H9 (cell line): ENCODE data around the gene SOSTDC1. TPM values are rescaled to one million over a fixed set of nuclear protein-coding genes. Genes with fewer than 3 reads are reported as not detected.
"Not testable (repeated sequence)": the region's sequence is repeated elsewhere in the genome, so short reads cannot be mapped to it uniquely, and the experiment has no call there.

ENCODE experiments used
- DNase-seq: peaks from one replicate; pipeline ENCODE4 v3.0.0-alpha.2; 2017
- H2AFZ ChIP-seq: one replicate; pipeline ENCODE4 v1.6.1; 2013; ENCODE audit warnings: mild to moderate bottlenecking, low read length, control low read depth, moderate library complexity
- H2AK5ac ChIP-seq: 2 replicates; pipeline ENCODE4 v1.6.1; 2013; ENCODE audit warnings: low read length, control low read depth, mixed read lengths; ENCODE audit not compliant: insufficient read length
- H2BK120ac ChIP-seq: one replicate; pipeline ENCODE4 v1.6.1; 2013; ENCODE audit warnings: low read depth, mild to moderate bottlenecking, low read length, control low read depth, inconsistent platforms; ENCODE audit not compliant: poor library complexity, severe bottlenecking
- H2BK12ac ChIP-seq: 2 replicates; pipeline ENCODE4 v1.6.1; 2013; ENCODE audit warnings: low read length, control low read depth, mixed read lengths, low read depth; ENCODE audit not compliant: insufficient read length
- H2BK15ac ChIP-seq: 2 replicates; pipeline ENCODE4 v1.6.1; 2013; ENCODE audit warnings: low read depth, low read length, control low read depth
- H2BK20ac ChIP-seq: one replicate; pipeline ENCODE4 v1.6.1; 2013; ENCODE audit warnings: low read depth, mild to moderate bottlenecking, low read length, control low read depth, inconsistent platforms; ENCODE audit not compliant: poor library complexity, severe bottlenecking
- H2BK5ac ChIP-seq: 2 replicates; pipeline ENCODE4 v1.6.1; 2013; ENCODE audit warnings: low read length, control low read depth, mixed read lengths; ENCODE audit not compliant: insufficient read length
- H3K14ac ChIP-seq: 2 replicates; pipeline ENCODE4 v1.6.1; 2013; ENCODE audit warnings: low read length, control low read depth; ENCODE audit not compliant: insufficient read depth
- H3K18ac ChIP-seq: 2 replicates; pipeline ENCODE4 v1.6.1; 2013; ENCODE audit warnings: low read depth, mild to moderate bottlenecking, mixed read lengths, low read length, control low read depth; ENCODE audit not compliant: insufficient read length
- H3K23ac ChIP-seq: 2 replicates; pipeline ENCODE4 v1.6.1; 2013; ENCODE audit warnings: low read length, control low read depth, mixed read lengths, low read depth; ENCODE audit not compliant: insufficient read length
- H3K23me2 ChIP-seq: 2 replicates; pipeline ENCODE4 v1.6.1; 2013; ENCODE audit warnings: low read depth, mild to moderate bottlenecking, mixed read lengths, low read length, control low read depth; ENCODE audit not compliant: insufficient read length, poor library complexity, severe bottlenecking
- H3K27ac ChIP-seq: 2 replicates; pipeline ENCODE4 v1.5.1; 2013; ENCODE audit warnings: low read length, control low read depth, mixed read lengths, low read depth; ENCODE audit not compliant: insufficient read length
- H3K27me3 ChIP-seq: 2 replicates; pipeline ENCODE4 v1.6.1; 2013; ENCODE audit warnings: low read length, control low read depth, inconsistent platforms; ENCODE audit not compliant: insufficient read depth
- H3K4ac ChIP-seq: 2 replicates; pipeline ENCODE4 v1.6.1; 2013; ENCODE audit warnings: low read depth, mild to moderate bottlenecking, control low read depth, inconsistent platforms, low read length, moderate library complexity
- H3K4me1 ChIP-seq: 2 replicates; pipeline ENCODE4 v1.6.1; 2013; ENCODE audit warnings: low read length, control low read depth, inconsistent platforms; ENCODE audit not compliant: insufficient read depth
- H3K4me2 ChIP-seq: 2 replicates; pipeline ENCODE4 v1.6.1; 2013; ENCODE audit warnings: low read length, control low read depth, mixed read lengths; ENCODE audit not compliant: insufficient read length, insufficient read depth
- H3K56ac ChIP-seq: 2 replicates; pipeline ENCODE4 v1.6.1; 2013; ENCODE audit warnings: low read depth, mild to moderate bottlenecking, mixed read lengths, low read length, control low read depth; ENCODE audit not compliant: insufficient read length
- H3K79me1 ChIP-seq: 2 replicates; pipeline ENCODE4 v1.6.1; 2013; ENCODE audit warnings: low read depth, mild to moderate bottlenecking, moderate library complexity, low read length, control low read depth, inconsistent platforms; ENCODE audit not compliant: insufficient read depth, poor library complexity, severe bottlenecking
- H3K79me2 ChIP-seq: 2 replicates; pipeline ENCODE4 v1.6.1; 2013; ENCODE audit warnings: low read length, control low read depth, inconsistent platforms; ENCODE audit not compliant: insufficient read depth
- H3K9ac ChIP-seq: 2 replicates; pipeline ENCODE4 v1.6.1; 2013; ENCODE audit warnings: low read length, control low read depth, mixed read lengths; ENCODE audit not compliant: insufficient read length; ENCODE audit errors: extremely low read depth
- H3K9me3 ChIP-seq: one replicate; pipeline ENCODE4 v1.6.1; 2013; ENCODE audit warnings: low read depth, low read length, inconsistent platforms; ENCODE audit not compliant: control insufficient read depth
- H3T11ph ChIP-seq: one replicate; pipeline ENCODE4 v1.6.1; 2013; ENCODE audit warnings: mild to moderate bottlenecking, low read length, control low read depth, inconsistent platforms
- H4K20me1 ChIP-seq: one replicate; pipeline ENCODE4 v1.6.1; 2013; ENCODE audit not compliant: control insufficient read depth, insufficient read length, insufficient read depth
- H4K5ac ChIP-seq: 2 replicates; pipeline ENCODE4 v1.6.1; 2013; ENCODE audit warnings: low read depth, mild to moderate bottlenecking, mixed read lengths, low read length, control low read depth; ENCODE audit not compliant: insufficient read length
- H4K8ac ChIP-seq: replicated peaks from 2 replicates; pipeline ENCODE4 v1.6.1; 2013; ENCODE audit warnings: low read length, control low read depth, mixed read lengths, low read depth; ENCODE audit not compliant: insufficient read length
- H4K91ac ChIP-seq: 2 replicates; pipeline ENCODE4 v1.6.1; 2013; ENCODE audit warnings: low read depth, mild to moderate bottlenecking, moderate library complexity, mixed read lengths, low read length, control low read depth; ENCODE audit not compliant: insufficient read length
- H3K27ac Mint-ChIP-seq, 3 experiments: 2 replicates in 2 of 3; 3 replicates in 1 of 3; pipeline ENCODE4 v1.8.0; 2020 to 2021; ENCODE audit warnings: mixed read lengths in 3 of 3, mild to moderate bottlenecking in 1 of 3, moderate library complexity in 1 of 3
- H3K27me3 Mint-ChIP-seq: 2 replicates; pipeline ENCODE4 v1.8.0; 2021; ENCODE audit warnings: low read depth, mild to moderate bottlenecking, moderate library complexity, mixed read lengths
- H3K36me3 Mint-ChIP-seq, 3 experiments: 2 replicates in 2 of 3; 3 replicates in 1 of 3; pipeline ENCODE4 v1.8.0; 2020 to 2021; ENCODE audit warnings: low read depth in 3 of 3, mixed read lengths in 3 of 3; ENCODE audit not compliant: insufficient read depth in 1 of 3
- H3K4me1 Mint-ChIP-seq, 2 experiments: 2 replicates each; pipeline ENCODE4 v1.8.0; 2020; ENCODE audit warnings: mixed read lengths in 2 of 2
- H3K4me3 Mint-ChIP-seq, 2 experiments: 2 replicates in 1 of 2; 3 replicates in 1 of 2; pipeline ENCODE4 v1.8.0; 2020 to 2021; ENCODE audit warnings: mild to moderate bottlenecking in 2 of 2, mixed read lengths in 2 of 2, moderate library complexity in 1 of 2
- H3K9me3 Mint-ChIP-seq, 2 experiments: 2 replicates in 1 of 2; 3 replicates in 1 of 2; pipeline ENCODE4 v1.8.0; 2020; ENCODE audit warnings: mild to moderate bottlenecking in 2 of 2, mixed read lengths in 2 of 2, moderate library complexity in 1 of 2
- CTCF ChIP-seq: fragments of 200-600 bp; sonication (generic); conservative IDR thresholded peaks from 3 replicates; pipeline ENCODE4 v1.8.0; 2021; ENCODE audit warnings: antibody characterized with exemption, mild to moderate bottlenecking
- WGBS: extraction: QIAGEN DNeasy Blood & Tissue Kit; methylation state at CpG from one replicate; pipeline ENCODE4 v1.1.7; 2013; ENCODE audit warnings: missing lambda C conversion rate, low lambda C conversion rate, mixed read lengths; ENCODE audit not compliant: insufficient read length; ENCODE audit errors: extremely low coverage; 5-methylcytosine and 5-hydroxymethylcytosine counted together
- total RNA-seq: library from RNA; stranded (reverse); gene quantifications from 2 replicates; pipeline ENCODE4 v1.2.1, GENCODE V29; 2021

SOSTDC1 gene
- total RNA-seq, 1 experiment from 2014 or later = not detected

GRCh38 chr7:16446508-16446907 lies 19.0 kb downstream of the SOSTDC1 start:
- Mint-ChIP-seq H3K9me3 (no peaks in the 10 kb centered on the region), H3K4me3 (no peak overlapping the region), H3K4me1 (no peaks in the 10 kb centered on the region), H3K36me3 (no peaks in the 10 kb centered on the region), H3K27me3 (no peaks in the 10 kb centered on the region), H3K27ac (no peak overlapping the region)
- DNase-seq = no peak
- no peak overlapping the region for H2BK5ac ChIP-seq
- no peaks in the 10 kb centered on the region for H3K4me1 ChIP-seq
- H3K27ac ChIP-seq = no peak overlapping the region
- no peak overlapping the region for H3T11ph ChIP-seq
- no peak overlapping the region for H2BK12ac ChIP-seq
- H3K79me1 ChIP-seq = no peaks in the 10 kb centered on the region
- no peak overlapping the region for H3K56ac ChIP-seq
- no peaks in the 10 kb centered on the region for H4K20me1 ChIP-seq
- H3K9ac ChIP-seq = no peak overlapping the region
- no peak overlapping the region for H2BK120ac ChIP-seq
- H3K18ac ChIP-seq = no peak overlapping the region
- H4K8ac ChIP-seq = no peak overlapping the region
- H2BK20ac ChIP-seq = no peak overlapping the region
- H3K9me3 ChIP-seq = no peaks in the 10 kb centered on the region
- no peak overlapping the region for H3K23ac ChIP-seq
- no peak overlapping the region for H4K5ac ChIP-seq
- H2AFZ ChIP-seq = no peak overlapping the region
- H2AK5ac ChIP-seq = no peak overlapping the region
- H3K79me2 ChIP-seq = no peaks in the 10 kb centered on the region
- no peak overlapping the region for H3K4me2 ChIP-seq
- H4K91ac ChIP-seq = no peak overlapping the region
- WGBS = no CpG with 5 or more reads among the region's 1 CpG
- H3K23me2 ChIP-seq = no peaks in the 10 kb centered on the region
- TF ChIP-seq CTCF = no peak
- H2BK15ac ChIP-seq = no peak overlapping the region
- H3K14ac ChIP-seq = no peak overlapping the region
- H3K27me3 ChIP-seq = no peaks in the 10 kb centered on the region
- H3K4ac ChIP-seq = no peak overlapping the region

- DNase-seq, H3K4ac ChIP-seq, H3K27ac ChIP-seq, H3K4me2 ChIP-seq, H2BK15ac ChIP-seq, H3T11ph ChIP-seq, H3K18ac ChIP-seq, H3K9me3 Mint-ChIP-seq, H2BK120ac ChIP-seq, H2AFZ ChIP-seq, H3K27me3 ChIP-seq, H3K27me3 Mint-ChIP-seq, H3K4me3 Mint-ChIP-seq, H3K79me2 ChIP-seq, H2BK5ac ChIP-seq, H3K56ac ChIP-seq, H3K23me2 ChIP-seq, H4K8ac ChIP-seq, H3K79me1 ChIP-seq, H3K9me3 ChIP-seq, H3K14ac ChIP-seq, H3K9ac ChIP-seq, H4K91ac ChIP-seq, H3K4me1 ChIP-seq, H3K27ac Mint-ChIP-seq, H2BK20ac ChIP-seq, H4K20me1 ChIP-seq, H3K4me1 Mint-ChIP-seq, H3K36me3 Mint-ChIP-seq, H2BK12ac ChIP-seq, H2AK5ac ChIP-seq, H4K5ac ChIP-seq, H3K23ac ChIP-seq: not testable (repeated sequence)
- no CpG with 5 or more reads among the region's 2 CpGs for WGBS
Observed at GRCh38 chr7:16443871-16444270, 21.7 kb downstream of the SOSTDC1 start.
